Epithelial cell of esophagus (primary cell): ENCODE measurements around the gene UBL3.

ENCODE experiments used
- DNase-seq: peaks from one replicate; pipeline ENCODE4 v3.0.0; 2010; ENCODE audit warnings: low read depth
- H3K4me3 ChIP-seq: 2 replicates; pipeline ENCODE4 v1.5.1; 2011; ENCODE audit warnings: mild to moderate bottlenecking, low read length, control low read depth
- CTCF ChIP-seq: IDR thresholded peaks from 2 replicates; pipeline ENCODE4 v1.5.1; 2011; ENCODE audit warnings: low read depth, mild to moderate bottlenecking, low read length, control low read depth, inconsistent platforms; ENCODE audit not compliant: insufficient read depth; ENCODE audit errors: missing control alignments

Gene UBL3

GRCh38 chr13:29754473-29754806 is 96.0 kb downstream of the UBL3 start:
- no peak overlapping the region for H3K4me3 ChIP-seq
- TF ChIP-seq CTCF = no peak
- DNase-seq = peak; percentile 24

- no peak overlapping the region for H3K4me3 ChIP-seq
- DNase-seq = no peak
Observed at GRCh38 chr13:29753618-29754472, 96.6 kb downstream of the UBL3 start.

GRCh38 chr13:29752175-29752574 is 98.2 kb downstream of the UBL3 start:
- no peak overlapping the region for H3K4me3 ChIP-seq

More at GRCh38 chr13:29753618-29754472, 96.6 kb downstream of the UBL3 start:
- no peak for TF ChIP-seq CTCF

GRCh38 chr13:29750183-29750530 is 100.3 kb downstream of the UBL3 start:
- no peak for TF ChIP-seq CTCF
- DNase-seq = no peak
- no peak overlapping the region for H3K4me3 ChIP-seq

More at GRCh38 chr13:29752175-29752574, 98.2 kb downstream of the UBL3 start:
- no peak for TF ChIP-seq CTCF
- DNase-seq = no peak

GRCh38 chr13:29749401-29750182 is 100.8 kb downstream of the UBL3 start:
- no peak for TF ChIP-seq CTCF
- no peak for DNase-seq
- H3K4me3 ChIP-seq = no peak overlapping the region

- no peak overlapping the region for H3K4me3 ChIP-seq
- TF ChIP-seq CTCF = no peak
- no peak for DNase-seq
Observed at GRCh38 chr13:29748097-29748496, 102.3 kb downstream of the UBL3 start.
